Transverse colon (tissue), 4 donors: ENCODE data around the gene ZNF281. TPM values are rescaled to one million over a fixed set of nuclear protein-coding genes. Genes with fewer than 3 reads are reported as not detected.
"Not testable (repeated sequence)": the region's sequence is repeated elsewhere in the genome, so short reads cannot be mapped to it uniquely, and the experiment has no call there.

Experiments
- DNase-seq: peaks from one replicate; pipeline ENCODE4 v3.0.0-alpha.2; 2019
- H3K27ac ChIP-seq, 4 donors: fragments of 200-600 bp; sonication (generic); 2 replicates each; pipeline ENCODE4 v1.5.1; 2016 to 2018; ENCODE audit warnings: inconsistent platforms in 4 of 4
- H3K27me3 ChIP-seq: fragments of 200-600 bp; sonication (generic); 2 replicates; pipeline ENCODE4 v1.5.1; 2017; ENCODE audit warnings: inconsistent platforms
- H3K36me3 ChIP-seq, 4 donors: fragments of 200-600 bp; sonication (generic); 2 replicates each; pipeline ENCODE4 v1.5.1; 2017 to 2019; ENCODE audit warnings: inconsistent platforms in 4 of 4
- H3K4me1 ChIP-seq, 4 donors: fragments of 200-600 bp; sonication (generic); 2 replicates each; pipeline ENCODE4 v1.5.1; 2017 to 2020; ENCODE audit warnings: inconsistent platforms in 4 of 4
- H3K4me3 ChIP-seq, 4 donors: fragments of 200-600 bp; sonication (generic); 1 replicate in 1 of 4; 2 replicates in 3 of 4; pipeline versions ENCODE4 v1.5.1 to v1.6.1; 2017 to 2019; ENCODE audit warnings: inconsistent platforms in 4 of 4
- H3K9me3 ChIP-seq, 2 donors: fragments of 200-600 bp; sonication (generic); 2 replicates each; pipeline ENCODE4 v1.5.1; 2017 to 2019; ENCODE audit warnings: inconsistent platforms in 2 of 2
- EP300 ChIP-seq: sonication (generic); formaldehyde crosslinking; IDR thresholded peaks from one replicate; pipeline ENCODE4 v1.6.1; 2017; ENCODE audit warnings: antibody characterized with exemption, low read depth
- POLR2A ChIP-seq: fragments of 450-650 bp; IDR thresholded peaks from one replicate; pipeline ENCODE4 v1.6.1; 2016; ENCODE audit warnings: antibody characterized with exemption, mild to moderate bottlenecking, moderate library complexity
- POLR2AphosphoS5 ChIP-seq, 3 donors: sonication (generic); formaldehyde crosslinking; IDR thresholded peaks; one replicate each; pipeline ENCODE4 v1.6.1; 2016; ENCODE audit warnings: antibody characterized with exemption in 3 of 3
- WGBS, 2 donors: methylation state at CpG; one replicate each; pipeline ENCODE4 v1.1.5; 2018; ENCODE audit warnings: low coverage in 1 of 2; 5-methylcytosine and 5-hydroxymethylcytosine counted together
- in situ Hi-C, 4 donors: fragments of 200-750 bp; cut with MboI; loops; one replicate each; pipeline versions ENCODE4 v1.15.0 to v1.15.1; 2017; ENCODE audit warnings: low sequenced_read_pairs in 3 of 4, low pct_ligation_motif_present in 1 of 4, low pct_unique_long_range_greater_than_20kb in 1 of 4
- intact Hi-C: fragments of 100-400 bp; cut with DNase I; formaldehyde crosslinking; loops from one replicate; pipeline ENCODE4 v1.15.1; 2023; ENCODE audit warnings: low total_unique reads
- total RNA-seq, 4 donors: library from RNA; depleted of rRNA; stranded (reverse); fragments of >200 nt; gene quantifications; one replicate each; pipeline ENCODE4 v1.1.0, GENCODE V29; 2016
- TF ChIP-seq, protein P1 (sequence below), 5 experiments: fragments of 200-600 bp in 3 of 5; fragments of 450-650 bp in 2 of 5; sonication (generic) in 3 of 5; IDR thresholded peaks; 1 replicate in 2 of 5; 2 replicates in 3 of 5; pipeline ENCODE4 v1.5.1; 2016 to 2017; ENCODE audit warnings: antibody characterized with exemption in 5 of 5, inconsistent platforms in 3 of 5, mild to moderate bottlenecking in 2 of 5, moderate library complexity in 1 of 5

Gene ZNF281
- total RNA-seq, 4 donors from 2014 or later, result 7.5 to 15.1 (median 10.9) TPM

DNA sequence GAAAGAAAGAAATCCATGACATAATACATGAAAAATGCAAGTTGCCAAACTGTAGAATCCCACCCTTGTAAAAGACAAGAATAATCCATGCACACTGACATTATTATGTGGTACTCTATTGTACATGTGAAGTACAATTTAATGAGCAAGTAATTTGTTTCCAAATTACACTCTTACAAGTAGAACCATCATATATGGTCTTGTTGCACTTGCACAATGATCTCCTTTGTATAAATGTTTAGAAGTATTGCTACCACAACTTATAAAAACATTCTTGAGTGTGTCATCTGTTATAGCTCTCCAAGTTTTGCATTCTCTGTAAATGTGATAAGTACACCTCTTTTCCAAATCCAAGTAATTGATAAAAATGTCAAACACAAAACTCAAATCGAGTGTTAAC is 29.1 kb upstream of the ZNF281 start:
- DNase-seq, result no peak
- Histone ChIP-seq H3K27ac (no peak overlapping the region), H3K9me3 (no peaks in the 10 kb centered on the region), H3K4me3 (no peak overlapping the region), H3K36me3 (no peaks in the 10 kb centered on the region), H3K4me1 (peaks cover 0 to 13% (median 3%) of the 10 kb centered on the region in 4 donors), H3K27me3 (no peaks in the 10 kb centered on the region)
- WGBS, 2 donors, result 89 to 98% methylated on average over 1 of the region's 1 CpG
- in situ Hi-C loops (no loop called here), intact Hi-C loops (no loop called here)
- TF ChIP-seq, protein P1, sequence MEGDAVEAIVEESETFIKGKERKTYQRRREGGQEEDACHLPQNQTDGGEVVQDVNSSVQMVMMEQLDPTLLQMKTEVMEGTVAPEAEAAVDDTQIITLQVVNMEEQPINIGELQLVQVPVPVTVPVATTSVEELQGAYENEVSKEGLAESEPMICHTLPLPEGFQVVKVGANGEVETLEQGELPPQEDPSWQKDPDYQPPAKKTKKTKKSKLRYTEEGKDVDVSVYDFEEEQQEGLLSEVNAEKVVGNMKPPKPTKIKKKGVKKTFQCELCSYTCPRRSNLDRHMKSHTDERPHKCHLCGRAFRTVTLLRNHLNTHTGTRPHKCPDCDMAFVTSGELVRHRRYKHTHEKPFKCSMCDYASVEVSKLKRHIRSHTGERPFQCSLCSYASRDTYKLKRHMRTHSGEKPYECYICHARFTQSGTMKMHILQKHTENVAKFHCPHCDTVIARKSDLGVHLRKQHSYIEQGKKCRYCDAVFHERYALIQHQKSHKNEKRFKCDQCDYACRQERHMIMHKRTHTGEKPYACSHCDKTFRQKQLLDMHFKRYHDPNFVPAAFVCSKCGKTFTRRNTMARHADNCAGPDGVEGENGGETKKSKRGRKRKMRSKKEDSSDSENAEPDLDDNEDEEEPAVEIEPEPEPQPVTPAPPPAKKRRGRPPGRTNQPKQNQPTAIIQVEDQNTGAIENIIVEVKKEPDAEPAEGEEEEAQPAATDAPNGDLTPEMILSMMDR (IDR thresholded peaks at IDR 0.05), result no peak
- TF ChIP-seq POLR2AphosphoS5 (IDR thresholded peaks at IDR 0.05), result no peak
- no peak for TF ChIP-seq EP300
- TF ChIP-seq POLR2A, result no peak

- in situ Hi-C loops, intact Hi-C loops, DNase-seq, H3K36me3 ChIP-seq, H3K9me3 ChIP-seq, H3K27me3 ChIP-seq, H3K27ac ChIP-seq: not testable (repeated sequence)
- 61 to 84% methylated on average over 5 to 7 of the region's 7 CpGs for WGBS, 2 donors
- peaks cover 0 to 13% (median 3%) of the 10 kb centered on the region in 4 donors for H3K4me1 ChIP-seq
- peak overlapping the region in 1 of 4 donors; percentile 26 for H3K4me3 ChIP-seq
Observed at GRCh38 chr1:200438413-200438812, 28.6 kb upstream of the ZNF281 start.

GRCh38 chr1:200437556-200438203 is 27.8 kb upstream of the ZNF281 start:
- 21 to 32% methylated on average over 3 to 5 of the region's 5 CpGs for WGBS, 2 donors
- in situ Hi-C loops, result no loop called here
- intact Hi-C loops, result no loop called here
- Histone ChIP-seq H3K36me3 (no peaks in the 10 kb centered on the region), H3K4me1 (peaks cover 0 to 13% (median 3%) of the 10 kb centered on the region in 4 donors), H3K9me3 (no peaks in the 10 kb centered on the region), H3K4me3 (peak overlapping the region in 2 of 4 donors; percentile 7 to 26), H3K27me3 (no peaks in the 10 kb centered on the region), H3K27ac (peak overlapping the region in 1 of 4 donors; percentile 30)
- DNase-seq, result no peak
- TF ChIP-seq, protein P1 (IDR thresholded peaks at IDR 0.05), result no peak

GRCh38 chr1:200437088-200437487 is 27.3 kb upstream of the ZNF281 start:
- intact Hi-C loops (no loop called here), in situ Hi-C loops (no loop called here)
- Histone ChIP-seq H3K36me3 (no peaks in the 10 kb centered on the region), H3K9me3 (no peaks in the 10 kb centered on the region), H3K4me1 (peaks cover 0 to 13% (median 3%) of the 10 kb centered on the region in 4 donors), H3K4me3 (no peak overlapping the region), H3K27ac (no peak overlapping the region), H3K27me3 (no peaks in the 10 kb centered on the region)
- no peak for DNase-seq
- no peak for TF ChIP-seq POLR2AphosphoS5 (IDR thresholded peaks at IDR 0.05)
- no peak for TF ChIP-seq EP300
- TF ChIP-seq, protein P1 (IDR thresholded peaks at IDR 0.05), result no peak
- TF ChIP-seq POLR2A, result no peak

GRCh38 chr1:200436436-200436835 is 26.6 kb upstream of the ZNF281 start:
- in situ Hi-C loops, result no loop called here
- no peak for DNase-seq
- H3K27ac ChIP-seq, result no peak overlapping the region
- no peak for TF ChIP-seq POLR2AphosphoS5 (IDR thresholded peaks at IDR 0.05)
- TF ChIP-seq EP300, result no peak
- TF ChIP-seq, protein P1 (IDR thresholded peaks at IDR 0.05), result no peak
- TF ChIP-seq POLR2A, result no peak
- H3K4me1 ChIP-seq, result peaks cover 0 to 13% (median 3%) of the 10 kb centered on the region in 4 donors
- H3K4me3 ChIP-seq, result no peak overlapping the region
- H3K36me3 ChIP-seq, result no peaks in the 10 kb centered on the region
- H3K9me3 ChIP-seq, result no peaks in the 10 kb centered on the region
- intact Hi-C loops, result no loop called here
- H3K27me3 ChIP-seq, result no peaks in the 10 kb centered on the region
